ENCODE results near the gene SH3BP2. TPM values are rescaled to one million over a fixed set of nuclear protein-coding genes. Genes with fewer than 3 reads are reported as not detected.

Gene SH3BP2
- total and polyA plus RNA-seq, 9 donors = 5.3 to 46.9 (median 22.7) TPM

- Histone ChIP-seq H3K27ac (no peak overlapping the region), H3K4me1 (ENCODE audit: insufficient read depth) (no peaks in the 10 kb centered on the region), H3K36me3 (no peaks in the 10 kb centered on the region), H3K9me3 (no peaks in the 10 kb centered on the region), H3K4me3 (no peak overlapping the region), H3K27me3 (no peaks in the 10 kb centered on the region)
- TF ChIP-seq EP300 (IDR thresholded peaks at IDR 0.05) = no peak
- TF ChIP-seq CTCF (IDR thresholded peaks at IDR 0.05) = no peak
- TF ChIP-seq POLR2A (IDR thresholded peaks at IDR 0.05) = no peak
- WGBS, 3 donors = 83 to 84% (median 83%) methylated on average over 4 of the region's 4 CpGs
- intact Hi-C loops (cut with DNase I) = no loop called here
- DNase-seq = no peak
These were observed 9.1 kb upstream of the SH3BP2 start for GRCh38 chr4:2783790-2784189.

GRCh38 chr4:2785613-2786012 is 7.3 kb upstream of the SH3BP2 start:
- no peak for DNase-seq
- no peak overlapping the region for H3K4me3 ChIP-seq
- no peak for TF ChIP-seq POLR2A (IDR thresholded peaks at IDR 0.05)
- no peak for TF ChIP-seq CTCF (IDR thresholded peaks at IDR 0.05)
- no peak for TF ChIP-seq EP300 (IDR thresholded peaks at IDR 0.05)
- no peaks in the 10 kb centered on the region for H3K4me1 ChIP-seq (ENCODE audit: insufficient read depth)
- intact Hi-C loops (cut with DNase I) = no loop called here
- H3K9me3 ChIP-seq = no peaks in the 10 kb centered on the region
- H3K27ac ChIP-seq = no peak overlapping the region
- no peaks in the 10 kb centered on the region for H3K27me3 ChIP-seq
- WGBS, 3 donors = 56 to 66% (median 62%) methylated on average over 4 of the region's 4 CpGs
- H3K36me3 ChIP-seq = no peaks in the 10 kb centered on the region

- H3K4me1 ChIP-seq (ENCODE audit: insufficient read depth) = no peaks in the 10 kb centered on the region
- intact Hi-C loops (cut with DNase I) = no loop called here
- WGBS, 3 donors = 91 to 97% (median 91%) methylated on average over 7 of the region's 7 CpGs
- H3K36me3 ChIP-seq = no peaks in the 10 kb centered on the region
- H3K9me3 ChIP-seq = no peaks in the 10 kb centered on the region
- H3K4me3 ChIP-seq = no peak overlapping the region
- no peak for DNase-seq
- H3K27me3 ChIP-seq = no peaks in the 10 kb centered on the region
- no peak overlapping the region for H3K27ac ChIP-seq
- TF ChIP-seq POLR2A (IDR thresholded peaks at IDR 0.05) (no peak), CTCF (IDR thresholded peaks at IDR 0.05) (no peak), EP300 (IDR thresholded peaks at IDR 0.05) (no peak)
These were observed 6.7 kb upstream of the SH3BP2 start for GRCh38 chr4:2786152-2786671.

GRCh38 chr4:2786794-2787229 is 6.1 kb upstream of the SH3BP2 start:
- Histone ChIP-seq H3K4me1 (ENCODE audit: insufficient read depth) (no peaks in the 10 kb centered on the region), H3K27ac (no peak overlapping the region), H3K4me3 (no peak overlapping the region), H3K9me3 (no peaks in the 10 kb centered on the region), H3K27me3 (no peaks in the 10 kb centered on the region), H3K36me3 (no peaks in the 10 kb centered on the region)
- intact Hi-C loops (cut with DNase I) = no loop called here
- TF ChIP-seq POLR2A (IDR thresholded peaks at IDR 0.05) (no peak), EP300 (IDR thresholded peaks at IDR 0.05) (no peak), CTCF (IDR thresholded peaks at IDR 0.05) (no peak)
- 90 to 92% (median 90%) methylated on average over 9 of the region's 9 CpGs for WGBS, 3 donors
- DNase-seq = no peak
